Measurements from ENCODE around the gene TAS1R1.

DNA sequence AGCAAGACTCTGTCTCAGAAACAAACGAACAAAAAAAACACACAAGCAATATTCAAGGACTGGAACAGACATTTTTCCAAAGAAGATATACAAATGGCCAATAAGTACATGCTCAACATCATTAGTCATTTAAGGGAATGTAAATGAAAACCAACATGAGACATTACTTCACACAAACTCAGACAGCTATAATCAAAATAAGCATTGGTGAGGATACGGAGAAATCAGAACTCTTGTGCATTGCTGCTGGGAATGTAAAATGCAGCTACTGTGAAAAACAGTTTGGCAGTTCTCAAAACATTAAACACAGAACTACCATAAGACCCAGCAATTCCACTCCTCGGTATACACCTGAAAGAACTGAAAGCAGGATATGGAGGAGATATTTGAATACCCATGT lies 16.2 kb upstream of the TAS1R1 start:
- no peak for TF ChIP-seq POLR2A (IDR thresholded peaks at IDR 0.05)
- TF ChIP-seq, protein P1, sequence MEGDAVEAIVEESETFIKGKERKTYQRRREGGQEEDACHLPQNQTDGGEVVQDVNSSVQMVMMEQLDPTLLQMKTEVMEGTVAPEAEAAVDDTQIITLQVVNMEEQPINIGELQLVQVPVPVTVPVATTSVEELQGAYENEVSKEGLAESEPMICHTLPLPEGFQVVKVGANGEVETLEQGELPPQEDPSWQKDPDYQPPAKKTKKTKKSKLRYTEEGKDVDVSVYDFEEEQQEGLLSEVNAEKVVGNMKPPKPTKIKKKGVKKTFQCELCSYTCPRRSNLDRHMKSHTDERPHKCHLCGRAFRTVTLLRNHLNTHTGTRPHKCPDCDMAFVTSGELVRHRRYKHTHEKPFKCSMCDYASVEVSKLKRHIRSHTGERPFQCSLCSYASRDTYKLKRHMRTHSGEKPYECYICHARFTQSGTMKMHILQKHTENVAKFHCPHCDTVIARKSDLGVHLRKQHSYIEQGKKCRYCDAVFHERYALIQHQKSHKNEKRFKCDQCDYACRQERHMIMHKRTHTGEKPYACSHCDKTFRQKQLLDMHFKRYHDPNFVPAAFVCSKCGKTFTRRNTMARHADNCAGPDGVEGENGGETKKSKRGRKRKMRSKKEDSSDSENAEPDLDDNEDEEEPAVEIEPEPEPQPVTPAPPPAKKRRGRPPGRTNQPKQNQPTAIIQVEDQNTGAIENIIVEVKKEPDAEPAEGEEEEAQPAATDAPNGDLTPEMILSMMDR (IDR thresholded peaks at IDR 0.05) = no peak

Measured in body of pancreas (tissue), 4 donors.